Pancreas (tissue), 10 donors: ENCODE data around the gene HS6ST2. TPM values are rescaled to one million over a fixed set of nuclear protein-coding genes. Genes with fewer than 3 reads are reported as not detected.

Experiments
- ATAC-seq, 4 donors: fragments of 200-7000 bp; cut with Tn5 transposase; one replicate each; pipeline versions ENCODE4 v1.8.0 to v1.9.1; 2020; ENCODE audit warnings: mild to moderate bottlenecking in 4 of 4, moderate library complexity in 4 of 4
- DNase-seq, 6 donors: peaks; one replicate each; pipeline ENCODE4 v3.0.0-alpha.2; 2020
- FAIRE-seq: peaks from 2 replicates; lab custom pipeline; 2012; peaks lifted over from hg19 to GRCh38; lab: Jason Lieb, UNC
- H3K27ac ChIP-seq, 4 donors: fragments of 200-600 bp; sonication (generic); 1 replicate in 3 of 4; 2 replicates in 1 of 4; pipeline versions ENCODE4 v1.5.0 to v1.8.0; 2020
- H3K27me3 ChIP-seq, 4 donors: fragments of 200-600 bp; one replicate each; pipeline ENCODE4 v1.8.0; 2021
- H3K36me3 ChIP-seq, 3 donors: fragments of 200-600 bp; sonication (generic) in 1 of 3; one replicate each; pipeline versions ENCODE4 v1.5.0 to v1.8.0; 2020 to 2021
- H3K4me1 ChIP-seq, 3 donors: fragments of 200-600 bp; one replicate each; pipeline ENCODE4 v1.8.0; 2021
- H3K4me3 ChIP-seq, 4 donors: fragments of 200-600 bp; sonication (generic) in 2 of 4; one replicate each; pipeline versions ENCODE4 v1.5.0 to v1.8.0; 2020 to 2021
- H3K9me3 ChIP-seq, 4 donors: fragments of 200-600 bp; one replicate each; pipeline ENCODE4 v1.8.0; 2021
- WGBS, 2 donors: extraction: QIAGEN DNeasy Blood & Tissue Kit; methylation state at CpG; one replicate each; pipeline ENCODE4 v1.1.7; 2013; 5-methylcytosine and 5-hydroxymethylcytosine counted together
- intact Hi-C, 3 donors: fragments of 100-400 bp; cut with DNase I; formaldehyde crosslinking; loops; one replicate each; pipeline versions ENCODE4 v1.11.1 to v1.14.2; 2022
- polyA plus RNA-seq, 2 donors: library from polyadenylated mRNA; stranded (reverse); fragments of 200-250 nt; gene quantifications; one replicate each; pipeline ENCODE4 v1.2.3, GENCODE V29; 2013
- total RNA-seq, 6 donors: library from RNA; stranded (reverse); fragmentation: NEBNext Ultra II Directional in 4 of 6; extraction: Animal tissue kit (Norgen Biotek cat#: 25700) in 4 of 6; gene quantifications; one replicate each; pipeline versions ENCODE4 v1.2.1 to v1.2.4, GENCODE V29; 2021 to 2023
- TF ChIP-seq, protein P1 (sequence below), 4 donors: fragments of 200-600 bp; sonication (generic) in 3 of 4; IDR thresholded peaks; one replicate each; pipeline versions ENCODE4 v1.5.0 to v1.8.0; 2021; ENCODE audit warnings: antibody characterized with exemption in 4 of 4
- donor health status: healthy with polysubstance abuse.
- donor health status: DM: no; HTN: no; CAD: no; lungs with moderate emphysema.
- donor health status: DM: no; HTN: no; CAD: no.
- donor health status: control.
- donor health status: control.
- donor health status: Bipolar disorder and iron deficiency.
- donor health status: DM: yes; HTN: yes; CAD: no.
- donor health status: DM: no; HTN: no; CAD: no.
- donor health status: DM: no; HTN: no; CAD: no.
- donor health status: DM: yes; HTN: yes; CAD: no.

HS6ST2 gene
- total and polyA plus RNA-seq, 8 donors, result 0.72 to 5.9 (median 3.4) TPM

DNA sequence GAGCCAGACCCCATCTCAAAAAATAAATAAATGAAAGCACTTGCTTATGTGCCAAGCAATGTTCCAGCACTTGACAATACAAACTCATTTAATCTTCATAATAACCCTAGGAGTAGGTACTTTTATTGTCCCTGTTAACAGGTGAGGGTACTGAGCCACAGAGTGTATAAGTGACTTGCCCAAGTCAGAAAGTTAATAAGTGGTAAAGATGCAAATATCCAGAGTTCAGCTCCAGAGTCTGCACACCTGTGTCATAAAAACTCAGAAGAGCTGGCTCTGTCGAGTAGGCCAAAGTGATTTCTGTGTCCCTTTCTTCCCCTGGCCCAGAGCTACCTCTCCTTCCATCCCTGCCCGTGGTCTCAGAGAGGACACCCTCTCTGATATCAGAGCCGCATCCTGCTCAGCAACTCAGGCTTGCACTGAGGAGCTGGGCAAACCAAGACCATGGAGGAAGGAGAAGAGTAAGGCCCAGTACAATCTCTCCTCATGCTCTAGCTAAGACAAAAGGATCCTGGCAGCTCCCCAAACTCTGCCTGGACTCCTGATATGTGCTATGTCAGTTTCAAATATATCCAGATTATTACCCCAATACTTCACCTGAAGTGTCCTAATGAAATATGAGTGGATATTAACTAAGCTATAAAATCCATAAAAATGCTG is 136.3 kb downstream of the HS6ST2 start:
- no peaks in the 10 kb centered on the region for H3K9me3 ChIP-seq
- 71 to 78% methylated on average over 3 of the region's 3 CpGs for WGBS, 2 donors
- H3K4me1 ChIP-seq, result no peaks in the 10 kb centered on the region
- H3K27me3 ChIP-seq, result peaks cover 0 to 6% (median 0%) of the 10 kb centered on the region in 4 donors
- ATAC-seq, result no peak
- no peak for DNase-seq
- no peak overlapping the region for H3K4me3 ChIP-seq
- FAIRE-seq, result no peak
- TF ChIP-seq, protein P1, sequence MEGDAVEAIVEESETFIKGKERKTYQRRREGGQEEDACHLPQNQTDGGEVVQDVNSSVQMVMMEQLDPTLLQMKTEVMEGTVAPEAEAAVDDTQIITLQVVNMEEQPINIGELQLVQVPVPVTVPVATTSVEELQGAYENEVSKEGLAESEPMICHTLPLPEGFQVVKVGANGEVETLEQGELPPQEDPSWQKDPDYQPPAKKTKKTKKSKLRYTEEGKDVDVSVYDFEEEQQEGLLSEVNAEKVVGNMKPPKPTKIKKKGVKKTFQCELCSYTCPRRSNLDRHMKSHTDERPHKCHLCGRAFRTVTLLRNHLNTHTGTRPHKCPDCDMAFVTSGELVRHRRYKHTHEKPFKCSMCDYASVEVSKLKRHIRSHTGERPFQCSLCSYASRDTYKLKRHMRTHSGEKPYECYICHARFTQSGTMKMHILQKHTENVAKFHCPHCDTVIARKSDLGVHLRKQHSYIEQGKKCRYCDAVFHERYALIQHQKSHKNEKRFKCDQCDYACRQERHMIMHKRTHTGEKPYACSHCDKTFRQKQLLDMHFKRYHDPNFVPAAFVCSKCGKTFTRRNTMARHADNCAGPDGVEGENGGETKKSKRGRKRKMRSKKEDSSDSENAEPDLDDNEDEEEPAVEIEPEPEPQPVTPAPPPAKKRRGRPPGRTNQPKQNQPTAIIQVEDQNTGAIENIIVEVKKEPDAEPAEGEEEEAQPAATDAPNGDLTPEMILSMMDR (IDR thresholded peaks at IDR 0.05), result no peak
- intact Hi-C loops, result no loop called here
- H3K36me3 ChIP-seq, result no peaks in the 10 kb centered on the region
- no peak overlapping the region for H3K27ac ChIP-seq

DNA sequence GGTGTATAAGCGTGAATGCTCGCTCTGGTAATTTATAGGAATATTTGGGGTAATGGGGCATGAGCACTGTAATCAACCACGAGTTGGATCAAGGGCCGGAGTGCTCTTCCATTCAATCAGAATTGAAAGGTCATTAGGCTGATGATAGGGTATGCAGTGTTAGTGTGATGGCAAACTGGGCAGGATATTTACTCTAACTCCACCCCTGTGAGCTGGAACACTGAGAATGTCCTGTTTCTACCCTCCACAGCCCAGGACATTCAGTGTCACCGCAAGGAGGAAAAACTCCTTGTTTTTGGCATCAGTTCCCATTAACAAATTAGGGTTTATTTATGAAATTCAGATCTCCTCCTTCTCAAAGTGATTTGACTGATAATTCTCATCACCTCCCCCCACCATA is 137.8 kb downstream of the HS6ST2 start:
- intact Hi-C loops, result no loop called here
- DNase-seq (no peak), ATAC-seq (no peak), FAIRE-seq (no peak)
- Histone ChIP-seq H3K27ac (no peak overlapping the region), H3K36me3 (no peaks in the 10 kb centered on the region), H3K9me3 (no peaks in the 10 kb centered on the region), H3K4me1 (no peaks in the 10 kb centered on the region), H3K4me3 (no peak overlapping the region), H3K27me3 (peaks cover 0 to 10% (median 0%) of the 10 kb centered on the region in 4 donors)
- TF ChIP-seq, protein P1 (IDR thresholded peaks at IDR 0.05), result no peak
- 74 to 79% methylated on average over 5 of the region's 5 CpGs for WGBS, 2 donors

DNA sequence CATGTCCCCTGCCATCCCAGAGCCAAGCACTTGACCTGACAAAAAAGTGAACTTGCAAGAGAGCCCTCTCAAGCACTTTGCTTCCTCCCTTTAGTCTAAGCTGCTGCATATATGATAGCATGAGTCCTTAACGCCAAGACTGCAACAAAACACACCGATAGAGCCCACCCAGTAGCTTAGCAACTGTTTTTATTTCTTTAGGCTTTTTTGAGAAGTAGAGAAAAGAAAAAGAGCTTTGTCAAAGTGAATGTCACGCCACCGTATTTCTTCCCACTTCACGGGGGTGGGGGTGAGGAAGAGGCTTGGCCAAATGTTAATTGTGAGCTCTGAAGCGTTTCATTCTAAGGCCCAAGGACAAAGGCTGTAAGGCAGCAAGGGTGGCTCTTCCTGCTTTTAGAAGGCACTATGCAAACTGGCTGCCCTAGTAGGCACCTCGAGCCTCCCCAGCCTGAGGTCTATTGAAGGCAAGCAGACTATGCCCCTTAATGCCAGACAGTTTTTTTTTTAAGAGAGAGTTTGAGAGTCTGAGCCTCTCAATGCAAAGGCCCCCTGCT is 138.6 kb downstream of the HS6ST2 start:
- Histone ChIP-seq H3K27me3 (peaks cover 0 to 10% (median under 1%) of the 10 kb centered on the region in 4 donors), H3K4me3 (no peak overlapping the region), H3K27ac (no peak overlapping the region), H3K4me1 (no peaks in the 10 kb centered on the region), H3K9me3 (no peaks in the 10 kb centered on the region), H3K36me3 (no peaks in the 10 kb centered on the region)
- DNase-seq (no peak), ATAC-seq (no peak), FAIRE-seq (no peak)
- 63 to 85% methylated on average over 7 of the region's 7 CpGs for WGBS, 2 donors
- TF ChIP-seq, protein P1 (IDR thresholded peaks at IDR 0.05), result no peak
- intact Hi-C loops, result no loop called here

DNA sequence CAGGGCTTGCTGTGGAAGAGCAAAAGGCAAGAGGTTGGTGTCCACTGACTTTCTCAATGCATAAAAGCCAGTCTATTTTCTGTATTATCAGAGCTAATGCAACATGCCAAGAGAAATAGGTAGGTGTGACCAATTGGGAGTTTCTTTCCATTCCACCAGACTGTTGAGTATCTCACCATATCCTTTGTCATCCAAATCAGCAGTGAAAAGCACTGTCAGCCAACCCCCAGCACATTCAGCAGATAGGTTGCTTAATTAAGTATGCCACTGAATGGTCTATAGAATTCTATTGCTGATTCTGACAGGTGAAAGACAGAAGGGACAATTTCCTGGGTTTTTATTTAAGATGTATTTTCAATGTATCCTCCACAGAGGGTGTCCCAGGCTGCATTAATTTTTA is 139.8 kb downstream of the HS6ST2 start:
- Histone ChIP-seq H3K4me1 (no peaks in the 10 kb centered on the region), H3K36me3 (no peaks in the 10 kb centered on the region), H3K27ac (no peak overlapping the region), H3K27me3 (peaks cover 0 to 4% (median 2%) of the 10 kb centered on the region in 4 donors), H3K9me3 (no peaks in the 10 kb centered on the region), H3K4me3 (no peak overlapping the region)
- intact Hi-C loops, result no loop called here
- TF ChIP-seq, protein P1 (IDR thresholded peaks at IDR 0.05), result no peak
- DNase-seq, result no peak
- ATAC-seq, result no peak
- FAIRE-seq, result no peak

DNA sequence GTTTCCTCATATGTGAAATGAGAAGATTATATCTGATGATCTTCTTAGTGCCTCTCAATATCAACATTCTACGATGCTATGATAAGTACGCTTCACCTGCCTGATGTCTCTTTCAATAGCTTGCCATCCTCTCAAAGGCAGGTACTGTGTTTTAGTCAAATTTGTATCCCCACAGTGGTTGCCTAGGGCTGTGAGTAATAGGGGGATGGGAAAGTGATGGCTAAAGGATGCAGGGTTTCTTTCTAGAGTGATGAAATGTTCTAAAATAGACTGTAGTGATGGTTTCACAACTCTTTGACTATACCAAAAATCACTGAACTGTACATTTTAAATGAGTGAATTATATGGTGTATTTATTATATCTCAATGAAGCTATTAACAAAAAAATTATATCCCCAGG is 142.8 kb downstream of the HS6ST2 start:
- TF ChIP-seq, protein P1 (IDR thresholded peaks at IDR 0.05), result no peak
- FAIRE-seq, result no peak
- no peaks in the 10 kb centered on the region for H3K9me3 ChIP-seq
- H3K27ac ChIP-seq, result no peak overlapping the region
- no peak for DNase-seq
- intact Hi-C loops, result no loop called here
- no peaks in the 10 kb centered on the region for H3K36me3 ChIP-seq
- 75 to 99% methylated on average over 2 of the region's 2 CpGs for WGBS, 2 donors
- H3K4me1 ChIP-seq, result no peaks in the 10 kb centered on the region
- no peak for ATAC-seq
- H3K4me3 ChIP-seq, result no peak overlapping the region
- H3K27me3 ChIP-seq, result peaks cover 0 to 4% (median 2%) of the 10 kb centered on the region in 4 donors
